PC-9 (cell line): ENCODE measurements around the gene AUTS2. TPM values are rescaled to one million over a fixed set of nuclear protein-coding genes. Genes with fewer than 3 reads are reported as not detected.

ENCODE experiments used
- BruUV-seq: library from RNA; stranded (reverse); fragments of 400-500 nt; replicated peaks from 2 replicates; lab custom pipeline; 2021; lab: Mats Ljungman, UMichigan
- CTCF ChIA-PET: fragments of 300-600 bp; sonication (Branson Sonifier 250); formaldehyde crosslinking; loops from one replicate; lab custom pipeline; 2022; ENCODE audit warnings: antibody characterized with exemption; lab: Charles Lee
- POLR2A ChIA-PET: fragments of 300-600 bp; sonication (Branson Sonifier 250); formaldehyde crosslinking; loops from one replicate; lab custom pipeline; 2022; ENCODE audit warnings: antibody characterized with exemption; ENCODE audit not compliant: unreplicated experiment; lab: Charles Lee
- DNase-seq, 2 experiments: peaks; one replicate each; pipeline versions ENCODE4 v3.0.0 to v3.0.0-alpha.2; 2015 to 2022; ENCODE audit warnings: mixed read lengths in 1 of 2
- H2AFZ ChIP-seq: fragments of 200-600 bp; sonication (generic); 2 replicates; pipeline ENCODE4 v1.8.1; 2017; ENCODE audit warnings: antibody characterized with exemption
- H3F3A ChIP-seq: fragments of 200-600 bp; sonication (generic); 2 replicates; pipeline ENCODE4 v1.8.1; 2017; ENCODE audit warnings: antibody characterized with exemption, mild to moderate bottlenecking, low read depth; ENCODE audit not compliant: insufficient read depth
- H3K27ac ChIP-seq: fragments of 200-600 bp; sonication (generic); 2 replicates; pipeline ENCODE4 v1.6.1; 2016; ENCODE audit warnings: mixed run types
- H3K27me3 ChIP-seq: fragments of 200-600 bp; sonication (generic); 2 replicates; pipeline ENCODE4 v1.6.1; 2016; ENCODE audit warnings: low read depth, mixed run types; ENCODE audit not compliant: insufficient read depth
- H3K36me3 ChIP-seq: fragments of 200-600 bp; sonication (generic); 2 replicates; pipeline ENCODE4 v1.6.1; 2016; ENCODE audit warnings: low read depth, mixed run types
- H3K4me1 ChIP-seq: fragments of 200-600 bp; sonication (generic); replicated peaks from 2 replicates; pipeline ENCODE4 v1.6.1; 2016; ENCODE audit warnings: mixed run types; ENCODE audit not compliant: insufficient read depth
- H3K4me2 ChIP-seq: fragments of 200-600 bp; sonication (generic); 2 replicates; pipeline ENCODE4 v1.6.1; 2017; ENCODE audit warnings: mixed run types
- H3K4me3 ChIP-seq: fragments of 200-600 bp; sonication (generic); 2 replicates; pipeline ENCODE4 v1.6.1; 2016; ENCODE audit warnings: mixed run types
- H3K79me2 ChIP-seq: fragments of 200-600 bp; sonication (generic); 2 replicates; pipeline ENCODE4 v1.6.1; 2017; ENCODE audit warnings: low read depth, mixed run types
- H3K9me2 ChIP-seq: fragments of 200-600 bp; sonication (generic); 2 replicates; pipeline ENCODE4 v1.8.1; 2017; ENCODE audit warnings: mild to moderate bottlenecking; ENCODE audit not compliant: insufficient read depth
- H3K9me3 ChIP-seq: fragments of 200-600 bp; sonication (generic); 2 replicates; pipeline ENCODE4 v1.8.1; 2016; ENCODE audit warnings: low read depth; ENCODE audit not compliant: insufficient read depth
- H4K20me1 ChIP-seq: fragments of 200-600 bp; sonication (generic); 2 replicates; pipeline ENCODE4 v1.8.1; 2017; ENCODE audit not compliant: insufficient read depth
- EZH2 ChIP-seq: fragments of 200-600 bp; sonication (generic); IDR thresholded peaks from 2 replicates; pipeline ENCODE4 v1.8.0; 2017; ENCODE audit warnings: antibody characterized with exemption, low read depth
- intact Hi-C: fragments of 100-400 bp; cut with micrococcal nuclease; formaldehyde crosslinking; loops from one replicate; pipeline ENCODE4 v1.10.0; 2022; ENCODE audit not compliant: unreplicated experiment
- total RNA-seq: library from RNA; stranded (reverse); gene quantifications from 2 replicates; pipeline ENCODE4 v1.2.3, GENCODE V29; 2021
- TF ChIP-seq, protein P1 (sequence below): fragments of 200-600 bp; sonication (generic); conservative IDR thresholded peaks from 2 replicates; pipeline ENCODE4 v1.6.1; 2017; ENCODE audit warnings: mixed run types, antibody characterized with exemption, mild to moderate bottlenecking, moderate library complexity

Gene AUTS2
- total RNA-seq, 1 experiment from 2014 or later = not detected

- Histone ChIP-seq H3K27ac (no peak overlapping the region), H3K9me3 (no peaks in the 10 kb centered on the region), H3K4me3 (no peak overlapping the region), H3K9me2 (no peaks in the 10 kb centered on the region), H3K4me1 (no peaks in the 10 kb centered on the region), H3K36me3 (no peaks in the 10 kb centered on the region), H3K79me2 (no peaks in the 10 kb centered on the region), H3K4me2 (no peak overlapping the region), H2AFZ (no peak overlapping the region), H3F3A (no peaks in the 10 kb centered on the region), H4K20me1 (no peaks in the 10 kb centered on the region), H3K27me3 (no peaks in the 10 kb centered on the region)
- DNase-seq = no peak
- BruUV-seq = no TSS peak
- no peak for TF ChIP-seq EZH2
- TF ChIP-seq, protein P1, sequence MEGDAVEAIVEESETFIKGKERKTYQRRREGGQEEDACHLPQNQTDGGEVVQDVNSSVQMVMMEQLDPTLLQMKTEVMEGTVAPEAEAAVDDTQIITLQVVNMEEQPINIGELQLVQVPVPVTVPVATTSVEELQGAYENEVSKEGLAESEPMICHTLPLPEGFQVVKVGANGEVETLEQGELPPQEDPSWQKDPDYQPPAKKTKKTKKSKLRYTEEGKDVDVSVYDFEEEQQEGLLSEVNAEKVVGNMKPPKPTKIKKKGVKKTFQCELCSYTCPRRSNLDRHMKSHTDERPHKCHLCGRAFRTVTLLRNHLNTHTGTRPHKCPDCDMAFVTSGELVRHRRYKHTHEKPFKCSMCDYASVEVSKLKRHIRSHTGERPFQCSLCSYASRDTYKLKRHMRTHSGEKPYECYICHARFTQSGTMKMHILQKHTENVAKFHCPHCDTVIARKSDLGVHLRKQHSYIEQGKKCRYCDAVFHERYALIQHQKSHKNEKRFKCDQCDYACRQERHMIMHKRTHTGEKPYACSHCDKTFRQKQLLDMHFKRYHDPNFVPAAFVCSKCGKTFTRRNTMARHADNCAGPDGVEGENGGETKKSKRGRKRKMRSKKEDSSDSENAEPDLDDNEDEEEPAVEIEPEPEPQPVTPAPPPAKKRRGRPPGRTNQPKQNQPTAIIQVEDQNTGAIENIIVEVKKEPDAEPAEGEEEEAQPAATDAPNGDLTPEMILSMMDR = no peak
- intact Hi-C loops = no loop called here
- ChIA-PET CTCF (no interaction called here), POLR2A (no interaction called here)
Observed at GRCh38 chr7:69812756-69813155, 214.5 kb downstream of the AUTS2 start.

DNA sequence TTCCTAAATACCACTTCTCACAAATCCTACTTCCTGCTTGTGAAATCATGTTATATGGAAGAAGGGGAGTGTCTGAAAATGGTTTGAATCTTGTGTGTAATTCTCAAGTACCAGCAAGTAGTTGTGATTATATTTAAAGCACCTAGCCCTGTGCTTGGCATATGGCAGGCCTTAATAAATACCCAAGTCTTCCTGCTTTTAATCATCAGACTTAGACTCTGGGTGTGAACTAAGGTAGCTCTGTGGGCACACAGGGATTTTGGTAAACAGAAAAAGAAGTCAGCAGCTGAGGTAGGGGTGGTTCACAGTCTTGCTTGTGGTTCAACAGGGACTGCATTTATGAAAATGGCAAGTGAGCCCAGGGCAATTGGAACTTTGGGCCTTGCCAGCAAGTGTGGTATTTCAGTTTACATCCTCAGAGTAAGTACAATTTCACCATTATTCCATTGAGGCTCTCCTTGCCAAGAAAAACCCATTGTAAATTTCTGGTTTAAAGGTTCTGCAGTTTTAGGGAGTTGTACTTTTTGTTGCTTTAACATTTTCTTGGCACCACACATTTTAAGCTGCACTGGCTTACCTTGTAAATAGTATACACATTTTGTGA lies 215.5 kb downstream of the AUTS2 start:
- BruUV-seq = no TSS peak
- Histone ChIP-seq H3K9me2 (no peaks in the 10 kb centered on the region), H3K27me3 (no peaks in the 10 kb centered on the region), H3K4me1 (no peaks in the 10 kb centered on the region), H2AFZ (no peak overlapping the region), H3K36me3 (no peaks in the 10 kb centered on the region), H3K9me3 (no peaks in the 10 kb centered on the region), H3K4me3 (no peak overlapping the region), H3K4me2 (no peak overlapping the region), H3K79me2 (no peaks in the 10 kb centered on the region), H3F3A (no peaks in the 10 kb centered on the region), H3K27ac (no peak overlapping the region), H4K20me1 (no peaks in the 10 kb centered on the region)
- ChIA-PET CTCF (no interaction called here), POLR2A (no interaction called here)
- intact Hi-C loops = no loop called here
- DNase-seq = no peak
- no peak for TF ChIP-seq EZH2

GRCh38 chr7:69814421-69814962 lies 216.2 kb downstream of the AUTS2 start:
- intact Hi-C loops = no loop called here
- no peaks in the 10 kb centered on the region for H3K27me3 ChIP-seq
- no peaks in the 10 kb centered on the region for H3K79me2 ChIP-seq
- H4K20me1 ChIP-seq = no peaks in the 10 kb centered on the region
- H3K36me3 ChIP-seq = no peaks in the 10 kb centered on the region
- no peak overlapping the region for H3K27ac ChIP-seq
- no TSS peak for BruUV-seq
- H2AFZ ChIP-seq = no peak overlapping the region
- H3K4me2 ChIP-seq = no peak overlapping the region
- H3K4me1 ChIP-seq = no peaks in the 10 kb centered on the region
- CTCF ChIA-PET = no interaction called here
- no peak overlapping the region for H3K4me3 ChIP-seq
- POLR2A ChIA-PET = no interaction called here
- no peaks in the 10 kb centered on the region for H3K9me2 ChIP-seq
- no peak for DNase-seq
- TF ChIP-seq, protein P1 = no peak
- no peak for TF ChIP-seq EZH2
- no peaks in the 10 kb centered on the region for H3K9me3 ChIP-seq
- no peaks in the 10 kb centered on the region for H3F3A ChIP-seq

DNA sequence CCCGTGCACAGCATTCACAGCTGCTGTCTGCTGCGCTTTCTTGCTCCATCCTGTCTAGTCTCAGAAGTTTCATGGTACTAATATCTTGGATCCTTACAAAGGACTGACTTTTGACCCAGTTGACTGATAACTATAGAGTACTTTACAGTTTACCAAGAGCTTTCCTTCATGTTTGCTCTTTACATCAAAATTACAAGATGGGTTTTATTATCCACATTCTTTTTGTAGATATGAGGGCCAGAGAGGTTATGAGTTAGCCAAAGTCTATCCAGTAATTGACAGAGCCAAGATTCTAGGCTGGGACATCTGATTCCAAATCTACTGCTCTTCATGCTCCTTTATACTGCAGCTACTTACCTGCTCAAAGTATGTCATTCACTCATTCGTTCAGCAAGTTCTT lies 218.2 kb downstream of the AUTS2 start:
- intact Hi-C loops = no loop called here
- no peak overlapping the region for H3K27ac ChIP-seq
- BruUV-seq = no TSS peak
- H3K27me3 ChIP-seq = no peaks in the 10 kb centered on the region
- H3K36me3 ChIP-seq = no peaks in the 10 kb centered on the region
- H3K79me2 ChIP-seq = no peaks in the 10 kb centered on the region
- H3K9me2 ChIP-seq = no peaks in the 10 kb centered on the region
- H3K4me1 ChIP-seq = no peaks in the 10 kb centered on the region
- POLR2A ChIA-PET = no interaction called here
- no peak overlapping the region for H3K4me3 ChIP-seq
- CTCF ChIA-PET = no interaction called here
- H4K20me1 ChIP-seq = no peaks in the 10 kb centered on the region
- no peaks in the 10 kb centered on the region for H3F3A ChIP-seq
- H3K9me3 ChIP-seq = no peaks in the 10 kb centered on the region
- H2AFZ ChIP-seq = no peak overlapping the region
- H3K4me2 ChIP-seq = no peak overlapping the region
- DNase-seq = no peak
- TF ChIP-seq EZH2 = no peak
- TF ChIP-seq, protein P1 = no peak
